Measurements from ENCODE around the gene MYL3. TPM values are rescaled to one million over a fixed set of nuclear protein-coding genes. Genes with fewer than 3 reads are reported as not detected.
A peak's percentile ranks its signal among the peaks of the same experiment; 100 is the strongest.

MYL3 gene
- total RNA-seq, 1 experiment from 2014 or later, result not detected

- no peak for DNase-seq (ENCODE audit: low spot score)
Measured at GRCh38 chr3:46883054-46883829, 20.0 kb upstream of the MYL3 start.

GRCh38 chr3:46882377-46883053, 19.3 kb upstream of the MYL3 start:
- DNase-seq (ENCODE audit: low spot score), result no peak

GRCh38 chr3:46881596-46882376, 18.5 kb upstream of the MYL3 start:
- DNase-seq (ENCODE audit: low spot score), result no peak

- DNase-seq (ENCODE audit: low spot score), result no peak
Measured at GRCh38 chr3:46880884-46881595, 17.8 kb upstream of the MYL3 start.

- DNase-seq (ENCODE audit: low spot score), result no peak
Measured at GRCh38 chr3:46878781-46879436, 15.7 kb upstream of the MYL3 start.

GRCh38 chr3:46877406-46878125, 14.3 kb upstream of the MYL3 start, which contains the start of gene PTH1R:
Gene PTH1R, plus strand, starts transcription at chr3:46877721. Its CDS starts 5,839 bp downstream, at chr3:46883560.
- no peak for DNase-seq (ENCODE audit: low spot score)

- DNase-seq (ENCODE audit: low spot score), result no peak
Measured at GRCh38 chr3:46876313-46877300, 13.4 kb upstream of the MYL3 start.

- no peak for DNase-seq (ENCODE audit: low spot score)
Measured at GRCh38 chr3:46875560-46875959, 12.3 kb upstream of the MYL3 start.

GRCh38 chr3:46874430-46874829, 11.2 kb upstream of the MYL3 start:
- DNase-seq (ENCODE audit: low spot score), result no peak

- DNase-seq (ENCODE audit: low spot score), result no peak
Measured at GRCh38 chr3:46873521-46873920, 10.3 kb upstream of the MYL3 start.

GRCh38 chr3:46871222-46871621, 8.0 kb upstream of the MYL3 start:
- DNase-seq (ENCODE audit: low spot score), result no peak

GRCh38 chr3:46870651-46871050, 7.4 kb upstream of the MYL3 start:
- no peak for DNase-seq (ENCODE audit: low spot score)

- DNase-seq (ENCODE audit: low spot score), result no peak
Measured at GRCh38 chr3:46869440-46869839, 6.2 kb upstream of the MYL3 start.

- no peak for DNase-seq (ENCODE audit: low spot score)
Measured at GRCh38 chr3:46868948-46869347, 5.7 kb upstream of the MYL3 start.

- no peak for DNase-seq (ENCODE audit: low spot score)
Measured at GRCh38 chr3:46868287-46868686, 5.0 kb upstream of the MYL3 start.

GRCh38 chr3:46867550-46867898, 4.3 kb upstream of the MYL3 start:
- no peak for DNase-seq (ENCODE audit: low spot score)

- DNase-seq (ENCODE audit: low spot score), result peak; percentile 60
Measured at GRCh38 chr3:46866720-46867549, 3.7 kb upstream of the MYL3 start.

GRCh38 chr3:46866032-46866595, 2.9 kb upstream of the MYL3 start:
- DNase-seq (ENCODE audit: low spot score), result no peak

Measured in HT-29 (cell line).